Measurements from ENCODE around the gene CLEC2D. TPM values are rescaled to one million over a fixed set of nuclear protein-coding genes. Genes with fewer than 3 reads are reported as not detected.

Gene CLEC2D
- total RNA-seq, 1 donor from 2014 or later = 18.7 TPM

DNA sequence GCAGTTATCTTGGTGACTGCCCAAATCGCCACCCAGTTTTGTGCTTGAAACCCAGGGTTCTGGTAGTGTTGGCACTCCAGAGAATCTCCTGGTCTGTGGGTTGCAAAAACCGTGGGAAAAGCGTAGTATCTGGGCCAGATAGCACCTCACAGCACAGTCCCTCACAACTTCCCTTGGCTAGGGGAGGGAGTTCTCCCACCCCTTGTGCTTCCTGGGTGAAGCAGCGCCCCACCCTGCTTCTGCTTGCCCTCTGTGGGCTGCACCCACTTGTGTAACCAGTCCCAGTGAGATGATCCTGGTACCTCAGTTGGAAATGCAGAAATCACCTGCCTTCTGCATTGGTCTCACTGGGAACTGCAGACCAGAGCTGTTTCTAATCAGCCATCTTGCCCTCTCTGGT lies 16.4 kb downstream of the CLEC2D start:
- peaks cover 40% of the 10 kb centered on the region for H3K36me3 Mint-ChIP-seq
- no peaks in the 10 kb centered on the region for H3K27me3 Mint-ChIP-seq (ENCODE audit: insufficient read depth, low read depth)
- no peak overlapping the region for H3K27ac Mint-ChIP-seq

DNA sequence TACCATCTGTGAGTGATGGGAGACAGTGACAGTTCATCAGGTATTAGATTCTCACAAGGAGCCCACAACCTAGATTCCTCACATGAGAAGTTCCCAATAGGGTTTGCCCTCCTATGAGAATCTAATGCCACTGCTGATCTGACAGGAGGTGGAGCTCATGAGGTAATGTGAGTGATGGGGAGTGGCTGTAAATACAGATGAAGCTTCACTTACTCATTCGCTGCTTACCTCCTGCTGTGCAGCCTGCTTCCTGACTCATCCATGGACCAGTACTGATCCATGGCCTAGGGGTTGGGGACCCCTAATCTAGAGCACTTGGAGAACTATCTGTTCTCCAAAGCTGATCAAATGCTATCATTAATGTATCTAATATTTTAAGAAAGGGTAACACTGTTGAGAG lies 17.7 kb downstream of the CLEC2D start:
- Mint-ChIP-seq H3K4me1 (no peaks in the 10 kb centered on the region), H3K9me3 (peaks cover 10% of the 10 kb centered on the region), H3K4me3 (no peak overlapping the region), H3K27me3 (ENCODE audit: insufficient read depth, low read depth) (no peaks in the 10 kb centered on the region), H3K36me3 (peaks cover 37% of the 10 kb centered on the region), H3K27ac (no peak overlapping the region)
- peak; percentile 7 for DNase-seq (ENCODE audit: low spot score)
- no peak overlapping the region for H3K4me3 ChIP-seq
- H3K36me3 ChIP-seq = peaks cover 12% of the 10 kb centered on the region
- no peaks in the 10 kb centered on the region for H3K4me1 ChIP-seq
- no peak overlapping the region for H3K27ac ChIP-seq
- no peaks in the 10 kb centered on the region for H3K27me3 ChIP-seq
- no peak overlapping the region for H3K4me2 ChIP-seq
- H2AFZ ChIP-seq (replicated peaks) = no peak overlapping the region
- no peak for TF ChIP-seq EZH2 (IDR thresholded peaks at IDR 0.05)
- TF ChIP-seq, protein P1, sequence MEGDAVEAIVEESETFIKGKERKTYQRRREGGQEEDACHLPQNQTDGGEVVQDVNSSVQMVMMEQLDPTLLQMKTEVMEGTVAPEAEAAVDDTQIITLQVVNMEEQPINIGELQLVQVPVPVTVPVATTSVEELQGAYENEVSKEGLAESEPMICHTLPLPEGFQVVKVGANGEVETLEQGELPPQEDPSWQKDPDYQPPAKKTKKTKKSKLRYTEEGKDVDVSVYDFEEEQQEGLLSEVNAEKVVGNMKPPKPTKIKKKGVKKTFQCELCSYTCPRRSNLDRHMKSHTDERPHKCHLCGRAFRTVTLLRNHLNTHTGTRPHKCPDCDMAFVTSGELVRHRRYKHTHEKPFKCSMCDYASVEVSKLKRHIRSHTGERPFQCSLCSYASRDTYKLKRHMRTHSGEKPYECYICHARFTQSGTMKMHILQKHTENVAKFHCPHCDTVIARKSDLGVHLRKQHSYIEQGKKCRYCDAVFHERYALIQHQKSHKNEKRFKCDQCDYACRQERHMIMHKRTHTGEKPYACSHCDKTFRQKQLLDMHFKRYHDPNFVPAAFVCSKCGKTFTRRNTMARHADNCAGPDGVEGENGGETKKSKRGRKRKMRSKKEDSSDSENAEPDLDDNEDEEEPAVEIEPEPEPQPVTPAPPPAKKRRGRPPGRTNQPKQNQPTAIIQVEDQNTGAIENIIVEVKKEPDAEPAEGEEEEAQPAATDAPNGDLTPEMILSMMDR (IDR thresholded peaks at IDR 0.05) = no peak
- no peak for TF ChIP-seq EZH2phosphoT487 (IDR thresholded peaks at IDR 0.05)
- H3F3A ChIP-seq (ENCODE audit: low read depth) = no peaks in the 10 kb centered on the region
- no peaks in the 10 kb centered on the region for H4K20me1 ChIP-seq (ENCODE audit: low read depth)
- H3K9ac ChIP-seq = no peak overlapping the region
- no peaks in the 10 kb centered on the region for H3K79me2 ChIP-seq (ENCODE audit: low read depth)
- H3K9me3 ChIP-seq (ENCODE audit: low read depth) = no peaks in the 10 kb centered on the region

More for the DNA sequence above, 16.4 kb downstream of the CLEC2D start:
- no peak overlapping the region for H3K4me3 Mint-ChIP-seq
- Histone ChIP-seq H3K4me3 (no peak overlapping the region), H3K79me2 (ENCODE audit: low read depth) (no peaks in the 10 kb centered on the region), H3K4me1 (no peaks in the 10 kb centered on the region), H2AFZ (replicated peaks) (no peak overlapping the region), H3F3A (ENCODE audit: low read depth) (no peaks in the 10 kb centered on the region), H3K9me3 (ENCODE audit: low read depth) (no peaks in the 10 kb centered on the region), H3K27me3 (no peaks in the 10 kb centered on the region), H3K9ac (no peak overlapping the region), H3K4me2 (no peak overlapping the region), H3K27ac (no peak overlapping the region), H4K20me1 (ENCODE audit: low read depth) (no peaks in the 10 kb centered on the region), H3K36me3 (peaks cover 12% of the 10 kb centered on the region)
- TF ChIP-seq, protein P1 (IDR thresholded peaks at IDR 0.05) = no peak
- TF ChIP-seq EZH2 (IDR thresholded peaks at IDR 0.05) (no peak), EZH2phosphoT487 (IDR thresholded peaks at IDR 0.05) (no peak)
- peaks cover 10% of the 10 kb centered on the region for H3K9me3 Mint-ChIP-seq
- no peaks in the 10 kb centered on the region for H3K4me1 Mint-ChIP-seq
- DNase-seq (ENCODE audit: low spot score) = no peak

DNA sequence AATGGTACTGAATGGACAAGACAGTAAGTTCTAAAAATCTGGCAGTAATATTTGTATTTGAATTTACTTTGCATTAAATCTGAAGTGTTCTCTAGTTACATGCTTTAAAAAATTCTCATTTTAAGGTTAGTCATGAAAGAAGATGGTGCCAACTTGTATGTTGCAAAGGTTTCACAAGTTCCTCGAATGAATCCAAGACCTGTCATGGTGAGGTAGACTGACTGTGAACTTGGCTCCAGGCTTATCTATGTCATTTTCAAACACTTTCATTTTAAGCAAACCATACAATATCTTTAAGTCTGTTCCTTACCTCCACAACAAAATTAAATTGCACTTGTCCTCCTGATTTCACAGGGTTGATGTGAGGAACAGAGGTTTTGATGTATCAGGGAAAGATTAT lies 23.4 kb downstream of the CLEC2D start:
- H3K36me3 Mint-ChIP-seq = peaks cover 51% of the 10 kb centered on the region
- Histone ChIP-seq H3K4me3 (no peak overlapping the region), H3K36me3 (peaks cover 8% of the 10 kb centered on the region), H3K79me2 (ENCODE audit: low read depth) (no peaks in the 10 kb centered on the region), H3F3A (ENCODE audit: low read depth) (no peaks in the 10 kb centered on the region), H3K27me3 (no peaks in the 10 kb centered on the region), H3K4me2 (no peak overlapping the region), H4K20me1 (ENCODE audit: low read depth) (no peaks in the 10 kb centered on the region), H3K9ac (no peak overlapping the region), H3K9me3 (ENCODE audit: low read depth) (no peaks in the 10 kb centered on the region), H2AFZ (replicated peaks) (no peak overlapping the region), H3K4me1 (no peaks in the 10 kb centered on the region), H3K27ac (no peak overlapping the region)
- no peaks in the 10 kb centered on the region for H3K4me1 Mint-ChIP-seq
- no peak overlapping the region for H3K27ac Mint-ChIP-seq
- TF ChIP-seq EZH2phosphoT487 (IDR thresholded peaks at IDR 0.05) (no peak), EZH2 (IDR thresholded peaks at IDR 0.05) (no peak)
- TF ChIP-seq, protein P1 (IDR thresholded peaks at IDR 0.05) = no peak
- H3K4me3 Mint-ChIP-seq = no peak overlapping the region
- no peaks in the 10 kb centered on the region for H3K27me3 Mint-ChIP-seq (ENCODE audit: insufficient read depth, low read depth)
- DNase-seq (ENCODE audit: low spot score) = no peak
- peaks cover 9% of the 10 kb centered on the region for H3K9me3 Mint-ChIP-seq

Measured in neural progenitor cell (in vitro differentiated cells).